DOHH2 (cell line): ENCODE measurements around the gene TGM4.

ENCODE experiments used
- H3F3A ChIP-seq: fragments of 200-600 bp; sonication (generic), shearing (Covaris generic); 2 replicates; pipeline ENCODE4 v1.6.0; 2016; ENCODE audit warnings: antibody characterized with exemption, mild to moderate bottlenecking; ENCODE audit not compliant: control insufficient read depth, insufficient read depth
- H3K27ac ChIP-seq: fragments of 200-600 bp; sonication (generic); 2 replicates; pipeline ENCODE4 v1.5.1; 2014; ENCODE audit warnings: low read depth, mild to moderate bottlenecking, low read length, moderate library complexity
- H3K27me3 ChIP-seq: fragments of 200-600 bp; sonication (generic); 2 replicates; pipeline ENCODE4 v1.6.1; 2014; ENCODE audit warnings: mild to moderate bottlenecking, low read length, mixed read lengths; ENCODE audit not compliant: control insufficient read depth
- H3K36me3 ChIP-seq: fragments of 200-600 bp; sonication (generic); 2 replicates; pipeline ENCODE4 v1.6.1; 2014; ENCODE audit warnings: mild to moderate bottlenecking, low read length, moderate library complexity, mixed read lengths; ENCODE audit not compliant: control insufficient read depth
- H3K4me1 ChIP-seq: fragments of 200-600 bp; sonication (generic); 2 replicates; pipeline ENCODE4 v1.6.1; 2014; ENCODE audit warnings: mild to moderate bottlenecking, low read length, mixed read lengths; ENCODE audit not compliant: control insufficient read depth
- H3K4me2 ChIP-seq: fragments of 200-600 bp; sonication (generic); 2 replicates; pipeline ENCODE4 v1.6.0; 2014; ENCODE audit warnings: mild to moderate bottlenecking, low read length, moderate library complexity
- H3K4me3 ChIP-seq: fragments of 200-600 bp; sonication (generic); 2 replicates; pipeline ENCODE4 v1.5.1; 2014; ENCODE audit warnings: mild to moderate bottlenecking, low read length, mixed read lengths
- H3K79me2 ChIP-seq: fragments of 200-600 bp; sonication (generic); 2 replicates; pipeline ENCODE4 v1.6.1; 2014; ENCODE audit warnings: mild to moderate bottlenecking, low read length, mixed read lengths; ENCODE audit not compliant: control insufficient read depth
- H3K9me2 ChIP-seq: fragments of 200-600 bp; sonication (generic); replicated peaks from 2 replicates; pipeline ENCODE4 v1.6.1; 2014; ENCODE audit warnings: mild to moderate bottlenecking, low read length, mixed read lengths; ENCODE audit not compliant: control insufficient read depth
- H3K9me3 ChIP-seq: fragments of 200-600 bp; sonication (generic); 2 replicates; pipeline ENCODE4 v1.6.1; 2014; ENCODE audit warnings: antibody characterized with exemption, low read length, mixed read lengths; ENCODE audit not compliant: control insufficient read depth, insufficient read depth
- H4K20me1 ChIP-seq: fragments of 200-600 bp; sonication (generic); 2 replicates; pipeline ENCODE4 v1.6.0; 2014; ENCODE audit warnings: low read depth, mild to moderate bottlenecking, antibody characterized with exemption, low read length, moderate library complexity; ENCODE audit not compliant: control insufficient read depth, insufficient read depth
- CTCF ChIP-seq: fragments of 200-600 bp; sonication (generic); IDR thresholded peaks from one replicate; pipeline ENCODE4 v1.5.1; 2014; ENCODE audit warnings: antibody characterized with exemption, mild to moderate bottlenecking, low read depth, low read length; ENCODE audit not compliant: poor library complexity, severe bottlenecking
- EZH2phosphoT487 ChIP-seq: fragments of 200-600 bp; sonication (generic); IDR thresholded peaks from 2 replicates; pipeline ENCODE4 v1.6.1; 2017; ENCODE audit warnings: borderline replicate concordance, mild to moderate bottlenecking, antibody characterized with exemption, low read length, moderate library complexity, mixed read lengths

The TGM4 gene

GRCh38 chr3:44877333-44877732 is 2.9 kb downstream of the TGM4 start:
- Histone ChIP-seq H3K4me3 (no peak overlapping the region), H3K4me2 (no peak overlapping the region), H3K36me3 (no peaks in the 10 kb centered on the region), H3K9me2 (no peaks in the 10 kb centered on the region), H3K4me1 (no peaks in the 10 kb centered on the region), H3K79me2 (no peaks in the 10 kb centered on the region), H4K20me1 (no peaks in the 10 kb centered on the region), H3K27ac (no peak overlapping the region), H3K27me3 (peaks cover 5% of the 10 kb centered on the region; the same call in 1 of the 2 replicates), H3K9me3 (no peaks in the 10 kb centered on the region), H3F3A (no peaks in the 10 kb centered on the region)
- TF ChIP-seq CTCF, result no peak

- no peaks in the 10 kb centered on the region for H3K36me3 ChIP-seq
- H3K79me2 ChIP-seq, result no peaks in the 10 kb centered on the region
- H3K27ac ChIP-seq, result no peak overlapping the region
- no peaks in the 10 kb centered on the region for H3K9me3 ChIP-seq
- peaks cover 6% of the 10 kb centered on the region; the same call in 1 of the 2 replicates for H3K27me3 ChIP-seq
- no peaks in the 10 kb centered on the region for H3K4me1 ChIP-seq
- no peaks in the 10 kb centered on the region for H3F3A ChIP-seq
- no peak for TF ChIP-seq EZH2phosphoT487
- TF ChIP-seq CTCF, result no peak
- H4K20me1 ChIP-seq, result no peaks in the 10 kb centered on the region
- H3K9me2 ChIP-seq, result no peaks in the 10 kb centered on the region
- no peak overlapping the region for H3K4me2 ChIP-seq
- no peak overlapping the region for H3K4me3 ChIP-seq
Observed at GRCh38 chr3:44880284-44880683, 5.9 kb downstream of the TGM4 start.

GRCh38 chr3:44883213-44883955 is 9.0 kb downstream of the TGM4 start:
- TF ChIP-seq CTCF, result no peak
- no peak for TF ChIP-seq EZH2phosphoT487
- no peak overlapping the region for H3K4me2 ChIP-seq

More at GRCh38 chr3:44883213-44883955, 9.0 kb downstream of the TGM4 start:
- Histone ChIP-seq H3K27ac (no peak overlapping the region), H4K20me1 (no peaks in the 10 kb centered on the region), H3K27me3 (peaks cover 8% of the 10 kb centered on the region; the same call in 1 of the 2 replicates), H3K36me3 (no peaks in the 10 kb centered on the region), H3K9me2 (no peaks in the 10 kb centered on the region), H3K4me1 (no peaks in the 10 kb centered on the region), H3K79me2 (no peaks in the 10 kb centered on the region), H3F3A (no peaks in the 10 kb centered on the region), H3K9me3 (no peaks in the 10 kb centered on the region), H3K4me3 (no peak overlapping the region)
